Endothelial cell of umbilical vein (primary cell): ENCODE measurements around the gene CGB8. TPM values are rescaled to one million over a fixed set of nuclear protein-coding genes. Genes with fewer than 3 reads are reported as not detected.
"Not testable (repeated sequence)": the region's sequence is repeated elsewhere in the genome, so short reads cannot be mapped to it uniquely, and the experiment has no call there.

Experiments
- BruUV-seq: library from RNA; stranded (reverse); fragments of 400-500 nt; replicated peaks from 2 replicates; lab custom pipeline; 2021; lab: Mats Ljungman, UMichigan
- CTCF ChIA-PET: fragments of 300-600, 350-600 bp; sonication (Branson Sonifier 250); formaldehyde crosslinking; loops from one replicate; lab custom pipeline; 2021; ENCODE audit warnings: antibody characterized with exemption, inconsistent platforms; lab: Charles Lee
- POLR2A ChIA-PET: fragments of 300-600, 350-600 bp; sonication (Branson Sonifier 250); formaldehyde crosslinking; loops from one replicate; lab custom pipeline; 2021; ENCODE audit warnings: antibody characterized with exemption, inconsistent platforms; lab: Charles Lee
- DNase-seq: peaks from one replicate; pipeline ENCODE4 v3.0.0-alpha.2; 2011; ENCODE audit warnings: low read depth, low spot score
- FAIRE-seq: peaks from 2 replicates; lab custom pipeline; 2011; peaks lifted over from hg19 to GRCh38; lab: Jason Lieb, UNC
- H2AFZ ChIP-seq: 2 replicates; pipeline ENCODE4 v1.6.0; 2012; ENCODE audit warnings: low read depth, low read length, control low read depth, inconsistent platforms
- H3K27ac ChIP-seq: 2 replicates; pipeline ENCODE4 v1.5.1; 2011; ENCODE audit warnings: low read depth, mild to moderate bottlenecking, control low read depth, low read length, moderate library complexity; ENCODE audit not compliant: insufficient read depth
- H3K27me3 ChIP-seq, 2 experiments: 2 replicates each; pipeline versions ENCODE4 v1.6.0 to v1.6.1; 2011; ENCODE audit warnings: low read length in 2 of 2, mixed read lengths in 1 of 2; ENCODE audit not compliant: control insufficient read depth in 2 of 2, insufficient read depth in 2 of 2
- H3K36me3 ChIP-seq, 2 experiments: 2 replicates in 1 of 2; 3 replicates in 1 of 2; pipeline ENCODE4 v1.5.1; 2011; ENCODE audit warnings: low read length in 2 of 2, mild to moderate bottlenecking in 1 of 2, moderate library complexity in 1 of 2; ENCODE audit not compliant: control insufficient read depth in 2 of 2, insufficient read depth in 2 of 2; ENCODE audit errors: extremely low read depth in 1 of 2
- H3K4me1 ChIP-seq: 3 replicates; pipeline ENCODE4 v1.5.1; 2011; ENCODE audit warnings: mild to moderate bottlenecking, low read length; ENCODE audit not compliant: control insufficient read depth, insufficient read depth; ENCODE audit errors: extremely low read depth
- H3K4me2 ChIP-seq: 2 replicates; pipeline ENCODE4 v1.6.1; 2011; ENCODE audit warnings: low read length, control low read depth, mixed read lengths; ENCODE audit not compliant: insufficient read depth
- H3K4me3 ChIP-seq, 3 experiments: fragments of 200-600 bp in 1 of 3; sonication (generic), shearing (Covaris generic) in 1 of 3; replicated peaks in 1 of 3; 2 replicates each; pipeline ENCODE4 v1.5.1; 2011 to 2016; ENCODE audit warnings: control low read depth in 3 of 3, low read length in 3 of 3, mild to moderate bottlenecking in 2 of 3, inconsistent platforms in 1 of 3, low read depth in 1 of 3, moderate library complexity in 1 of 3; ENCODE audit not compliant: insufficient read depth in 1 of 3
- H3K79me2 ChIP-seq: 2 replicates; pipeline ENCODE4 v1.6.0; 2012; ENCODE audit warnings: low read length, inconsistent platforms; ENCODE audit not compliant: control insufficient read depth, insufficient read depth
- H3K9ac ChIP-seq: replicated peaks from 2 replicates; pipeline ENCODE3; 2011; ENCODE audit warnings: low read length, control low read depth; ENCODE audit not compliant: insufficient read depth; ENCODE audit errors: extremely low read depth
- H3K9me1 ChIP-seq: replicated peaks from 3 replicates; pipeline ENCODE4 v1.6.0; 2011; ENCODE audit warnings: mild to moderate bottlenecking, low read length; ENCODE audit not compliant: control insufficient read depth, insufficient read depth; ENCODE audit errors: extremely low read depth
- H3K9me3 ChIP-seq: replicated peaks from 2 replicates; pipeline ENCODE4 v1.5.1; 2012; ENCODE audit warnings: low read length, inconsistent platforms; ENCODE audit not compliant: control insufficient read depth, insufficient read depth
- H4K20me1 ChIP-seq: replicated peaks from 2 replicates; pipeline ENCODE3; 2011; ENCODE audit warnings: mild to moderate bottlenecking, low read length; ENCODE audit not compliant: control insufficient read depth, insufficient read depth; ENCODE audit errors: extremely low read depth
- EZH2 ChIP-seq: IDR thresholded peaks from 2 replicates; pipeline ENCODE4 v1.6.1; 2012; ENCODE audit warnings: borderline replicate concordance, low read depth, mild to moderate bottlenecking, moderate library complexity, low read length, inconsistent platforms; ENCODE audit not compliant: severe bottlenecking
- dilution Hi-C: fragments of 300-500 bp; cut with MboI; formaldehyde crosslinking; loops from one replicate; pipeline ENCODE4 v1.15.0; 2019; ENCODE audit warnings: low sequenced_read_pairs; ENCODE audit not compliant: extremely low pct_ligation_motif_present
- intact Hi-C: fragments of 100-400 bp; cut with micrococcal nuclease; formaldehyde crosslinking; loops from one replicate; pipeline ENCODE4 v1.10.0; 2022
- polyA plus RNA-seq, 4 experiments: library from polyadenylated mRNA; depleted of rRNA in 3 of 4; stranded (reverse) in 3 of 4; unstranded in 1 of 4; fragments of >200 nt; gene quantifications; 2 replicates each; pipeline versions ENCODE4 v1.2.1 to v1.2.3, GENCODE V29; 2011 to 2012; ENCODE audit warnings: missing spikeins in 1 of 4
- total RNA-seq: library from RNA; stranded (reverse); gene quantifications from 2 replicates; pipeline ENCODE4 v1.2.3, GENCODE V29; 2021
- TF ChIP-seq, protein P1 (sequence below), 2 donors: IDR thresholded peaks; 1 replicate in 1 of 2; 2 replicates in 1 of 2; pipeline ENCODE4 v1.5.1; 2011; ENCODE audit warnings: low read length in 2 of 2, mild to moderate bottlenecking in 2 of 2, moderate library complexity in 2 of 2, control low read depth in 1 of 2, inconsistent platforms in 1 of 2, low read depth in 1 of 2; ENCODE audit not compliant: insufficient read depth in 1 of 2; ENCODE audit errors: extremely low read depth in 1 of 2

Gene CGB8
- total and polyA plus RNA-seq, 2 donors (not counting 3 experiments of a cell fraction or from before 2014, with no cell fraction given), result not detected

DNA sequence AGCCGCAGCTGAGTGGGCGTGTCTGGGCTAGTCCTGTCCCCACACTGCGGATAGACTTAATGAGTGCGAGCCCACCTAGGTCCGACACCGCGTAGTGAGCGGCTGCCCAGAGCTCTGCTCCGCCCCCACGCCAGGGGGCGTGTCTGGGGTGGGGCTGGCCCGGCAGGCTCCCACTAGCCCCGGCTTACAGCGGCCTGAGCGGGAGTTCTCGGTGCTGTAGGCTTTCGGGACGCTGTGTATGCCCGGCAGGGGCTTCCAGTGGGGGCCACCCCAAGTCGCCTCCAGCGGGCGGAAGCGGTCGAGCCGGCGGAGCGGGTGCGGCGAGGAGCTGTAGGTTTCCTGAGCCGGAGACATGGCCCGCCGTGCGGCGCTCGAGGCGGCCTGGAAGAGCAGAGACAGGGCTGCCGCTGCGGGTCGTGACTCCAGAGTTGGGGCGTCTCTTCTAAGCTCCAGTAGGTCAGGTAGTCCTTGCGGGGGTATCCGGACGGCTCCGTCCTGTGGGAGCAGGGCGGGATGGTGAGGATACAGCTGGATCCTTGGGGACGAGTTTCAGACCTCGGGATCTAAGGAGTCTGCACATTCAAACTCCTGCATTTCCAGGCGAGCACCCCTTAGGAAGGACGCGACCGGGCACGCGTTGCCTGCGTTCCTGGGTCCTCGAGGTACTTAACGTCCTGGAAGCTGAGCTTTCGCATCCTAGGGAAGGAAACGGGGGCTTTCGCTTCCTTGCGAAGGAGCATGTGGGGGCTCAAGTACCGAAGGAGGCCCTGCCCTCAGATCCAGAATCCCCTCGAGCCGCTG lies 7.4 kb upstream of the CGB8 start:
- H3K79me2 ChIP-seq, result no peaks in the 10 kb centered on the region
- intact Hi-C loops, result no loop called here
- H3K4me3 ChIP-seq, result peak overlapping the region; percentile 30 to 55 (median 46)
- TF ChIP-seq, protein P1, sequence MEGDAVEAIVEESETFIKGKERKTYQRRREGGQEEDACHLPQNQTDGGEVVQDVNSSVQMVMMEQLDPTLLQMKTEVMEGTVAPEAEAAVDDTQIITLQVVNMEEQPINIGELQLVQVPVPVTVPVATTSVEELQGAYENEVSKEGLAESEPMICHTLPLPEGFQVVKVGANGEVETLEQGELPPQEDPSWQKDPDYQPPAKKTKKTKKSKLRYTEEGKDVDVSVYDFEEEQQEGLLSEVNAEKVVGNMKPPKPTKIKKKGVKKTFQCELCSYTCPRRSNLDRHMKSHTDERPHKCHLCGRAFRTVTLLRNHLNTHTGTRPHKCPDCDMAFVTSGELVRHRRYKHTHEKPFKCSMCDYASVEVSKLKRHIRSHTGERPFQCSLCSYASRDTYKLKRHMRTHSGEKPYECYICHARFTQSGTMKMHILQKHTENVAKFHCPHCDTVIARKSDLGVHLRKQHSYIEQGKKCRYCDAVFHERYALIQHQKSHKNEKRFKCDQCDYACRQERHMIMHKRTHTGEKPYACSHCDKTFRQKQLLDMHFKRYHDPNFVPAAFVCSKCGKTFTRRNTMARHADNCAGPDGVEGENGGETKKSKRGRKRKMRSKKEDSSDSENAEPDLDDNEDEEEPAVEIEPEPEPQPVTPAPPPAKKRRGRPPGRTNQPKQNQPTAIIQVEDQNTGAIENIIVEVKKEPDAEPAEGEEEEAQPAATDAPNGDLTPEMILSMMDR (IDR thresholded peaks at IDR 0.05; ENCODE audit: extremely low read depth in 1 of 2, insufficient read depth in 1 of 2, low read depth in 1 of 2, low read length in 2 of 2), result peak; percentile 13 to 41
- no peak for TF ChIP-seq EZH2
- ChIA-PET CTCF (interaction anchor here (0.9 to 1.8 kb wide), 10 partner anchors 13 to 152 kb away, joined by 3 to 9 read pairs (median 4); partner anchors contain the start of genes GYS1 and RUVBL2), POLR2A (no interaction called here)
- peaks cover 11% of the 10 kb centered on the region for H3K4me1 ChIP-seq
- FAIRE-seq (peak; percentile 82), DNase-seq (peak; percentile 62)
- H3K9ac ChIP-seq, result no peak overlapping the region
- H3K4me2 ChIP-seq, result peak overlapping the region; percentile 66
- H3K27me3 ChIP-seq, result no peaks in the 10 kb centered on the region
- no peak overlapping the region for H3K27ac ChIP-seq
- no peaks in the 10 kb centered on the region for H4K20me1 ChIP-seq
- no peaks in the 10 kb centered on the region for H3K9me3 ChIP-seq
- dilution Hi-C loops, result no loop called here
- H2AFZ ChIP-seq, result peak overlapping the region; percentile 91
- H3K36me3 ChIP-seq, result no peaks in the 10 kb centered on the region
- BruUV-seq, result no TSS peak
- H3K9me1 ChIP-seq, result no peaks in the 10 kb centered on the region

DNA sequence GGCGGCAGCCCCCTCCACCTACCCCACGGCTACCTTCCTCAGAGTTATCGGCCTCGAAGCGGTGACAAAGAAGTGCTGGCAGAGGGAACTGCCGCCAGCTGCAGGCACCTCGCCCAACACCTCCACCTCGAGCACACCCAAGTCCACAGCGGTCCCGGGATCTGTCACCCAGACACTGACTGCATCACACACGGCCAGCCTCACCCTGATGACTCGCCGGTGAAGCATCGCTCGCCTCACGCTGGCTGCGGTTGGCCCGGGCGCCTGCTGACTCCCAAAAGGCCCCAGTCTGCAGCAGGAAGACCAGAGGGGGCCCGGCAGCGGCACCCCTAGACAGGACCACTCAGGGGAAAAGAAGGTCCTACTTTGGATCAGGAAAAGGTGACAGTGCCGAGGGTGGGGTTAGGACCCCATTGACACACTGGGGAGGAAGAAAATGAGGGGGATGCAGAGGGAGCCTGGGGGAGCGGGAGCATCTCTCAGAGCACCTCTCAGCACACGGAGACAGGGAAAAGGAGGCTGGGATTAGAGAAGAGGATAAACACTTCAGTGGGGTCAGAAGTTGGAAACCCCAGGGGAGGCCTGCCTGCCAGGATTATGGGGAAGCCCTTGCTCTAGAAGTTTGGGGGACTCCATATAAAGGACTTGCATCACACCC lies 1.6 kb upstream of the CGB8 start:
- DNase-seq, H3K4me2 ChIP-seq, FAIRE-seq: not testable (repeated sequence)

DNA sequence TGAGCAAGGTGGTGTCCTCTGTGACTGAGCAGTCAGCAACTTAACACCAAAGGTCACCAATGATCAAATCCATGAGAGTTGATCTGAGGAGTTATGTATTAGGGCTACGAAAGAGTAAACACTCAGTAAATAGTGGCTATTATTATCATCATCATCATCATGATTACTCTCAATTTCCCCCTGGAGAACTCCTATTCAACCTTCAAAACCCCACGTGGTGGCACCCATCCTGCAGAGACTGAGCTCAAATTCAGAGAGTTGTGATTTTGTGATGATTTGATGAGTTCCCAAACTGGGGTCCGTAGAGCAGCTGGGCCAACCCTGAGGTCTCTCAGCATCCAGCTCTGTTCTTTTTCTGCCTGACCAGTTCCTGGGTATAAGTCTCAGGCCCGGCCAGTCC lies 923 bp upstream of the CGB8 start:
- H3K27ac ChIP-seq, H3K4me3 ChIP-seq, POLR2A ChIA-PET, H3K79me2 ChIP-seq, H3K4me1 ChIP-seq, intact Hi-C loops, BruUV-seq, H3K36me3 ChIP-seq, H3K9ac ChIP-seq, H4K20me1 ChIP-seq, dilution Hi-C loops, H3K9me1 ChIP-seq, H3K9me3 ChIP-seq, DNase-seq, H2AFZ ChIP-seq, H3K27me3 ChIP-seq, FAIRE-seq, H3K4me2 ChIP-seq: not testable (repeated sequence)
- CTCF ChIA-PET, result interaction anchor here (0.6 kb wide), 1 partner anchor 50 kb away, joined by 3 read pairs; no protein-coding TSS in a partner anchor

More for the DNA sequence above, 1.6 kb upstream of the CGB8 start:
- H2AFZ ChIP-seq, H4K20me1 ChIP-seq, H3K4me3 ChIP-seq, POLR2A ChIA-PET, BruUV-seq, H3K79me2 ChIP-seq, H3K36me3 ChIP-seq, intact Hi-C loops, H3K9me3 ChIP-seq, H3K9me1 ChIP-seq, H3K9ac ChIP-seq, dilution Hi-C loops, H3K27ac ChIP-seq, H3K27me3 ChIP-seq, H3K4me1 ChIP-seq: not testable (repeated sequence)
- CTCF ChIA-PET, result interaction anchor here (0.6 to 1.6 kb wide), 2 partner anchors 51 kb away, joined by 3 to 5 read pairs; no protein-coding TSS in a partner anchor
